GM12891 (cell line): ENCODE measurements around the gene ATP8A2.

Experiments used
- POLR2A ChIP-seq: IDR thresholded peaks from 2 replicates; pipeline ENCODE4 v1.6.1; 2011; ENCODE audit warnings: low read depth, low read length, control low read depth
- POLR2AphosphoS5 ChIP-seq: IDR thresholded peaks from 2 replicates; pipeline ENCODE4 v1.6.1; 2011; ENCODE audit warnings: low read depth, low read length, control low read depth
- POU2F2 ChIP-seq: IDR thresholded peaks from 2 replicates; pipeline ENCODE4 v1.6.1; 2011; ENCODE audit warnings: low read depth, mild to moderate bottlenecking, control low read depth, low read length, moderate library complexity
- SPI1 ChIP-seq: IDR thresholded peaks from 2 replicates; pipeline ENCODE4 v1.6.1; 2011; ENCODE audit warnings: low read depth, low read length, control low read depth
- TAF1 ChIP-seq: IDR thresholded peaks from 2 replicates; pipeline ENCODE4 v1.6.1; 2011; ENCODE audit warnings: low read depth, low read length, control low read depth

- TF ChIP-seq POLR2A (no peak), TAF1 (no peak), POLR2AphosphoS5 (no peak), SPI1 (no peak), POU2F2 (no peak)
These were observed 601.8 kb downstream of the ATP8A2 start for GRCh38 chr13:25973576-25973975.
